Hepatocyte (in vitro differentiated cells): ENCODE results near the gene EXOSC9. TPM values are rescaled to one million over a fixed set of nuclear protein-coding genes. Genes with fewer than 3 reads are reported as not detected.

Experiments used
- DNase-seq: peaks from one replicate; pipeline ENCODE4 v3.0.0-alpha.2; 2016; ENCODE audit warnings: low spot score
- H2AFZ ChIP-seq: fragments of 200-600 bp; sonication (generic); 2 replicates; pipeline ENCODE4 v1.6.0; 2016; ENCODE audit warnings: antibody characterized with exemption, mild to moderate bottlenecking
- H3K27ac ChIP-seq: fragments of 200-600 bp; sonication (generic); 2 replicates; pipeline ENCODE4 v1.5.1; 2016; ENCODE audit warnings: mild to moderate bottlenecking
- H3K27me3 ChIP-seq: fragments of 200-600 bp; sonication (generic); 2 replicates; pipeline ENCODE4 v1.6.1; 2016
- H3K36me3 ChIP-seq: fragments of 200-600 bp; sonication (generic); replicated peaks from 2 replicates; pipeline ENCODE4 v1.5.1; 2016; ENCODE audit warnings: low read depth; ENCODE audit not compliant: insufficient read depth
- H3K4me1 ChIP-seq: fragments of 200-600 bp; sonication (generic); 2 replicates; pipeline ENCODE4 v1.5.1; 2016; ENCODE audit warnings: mild to moderate bottlenecking, moderate library complexity; ENCODE audit not compliant: insufficient read depth
- H3K4me2 ChIP-seq: fragments of 200-600 bp; sonication (generic); 2 replicates; pipeline ENCODE4 v1.6.0; 2016
- H3K4me3 ChIP-seq: fragments of 200-600 bp; sonication (generic); 2 replicates; pipeline ENCODE4 v1.5.1; 2016; ENCODE audit warnings: mild to moderate bottlenecking
- H3K79me2 ChIP-seq: fragments of 200-600 bp; sonication (generic); 2 replicates; pipeline ENCODE4 v1.6.0; 2017; ENCODE audit warnings: mild to moderate bottlenecking
- H3K9me2 ChIP-seq: fragments of 200-600 bp; sonication (generic); replicated peaks from 2 replicates; pipeline ENCODE4 v1.6.0; 2017; ENCODE audit warnings: mild to moderate bottlenecking; ENCODE audit not compliant: insufficient read depth
- H3K9me3 ChIP-seq: fragments of 200-600 bp; sonication (generic); 2 replicates; pipeline ENCODE4 v1.5.1; 2016; ENCODE audit warnings: low read depth, mild to moderate bottlenecking
- H4K20me1 ChIP-seq: fragments of 200-600 bp; sonication (generic); 2 replicates; pipeline ENCODE4 v1.6.0; 2016; ENCODE audit warnings: mild to moderate bottlenecking; ENCODE audit not compliant: insufficient read depth, poor library complexity, severe bottlenecking
- EZH2 ChIP-seq: fragments of 200-600 bp; sonication (generic); IDR thresholded peaks from 2 replicates; pipeline ENCODE4 v1.6.1; 2016; ENCODE audit warnings: antibody characterized with exemption, mild to moderate bottlenecking, borderline replicate concordance
- EZH2phosphoT487 ChIP-seq: fragments of 200-600 bp; sonication (generic); IDR thresholded peaks from one replicate; pipeline ENCODE4 v1.6.1; 2018; ENCODE audit warnings: antibody characterized with exemption, mild to moderate bottlenecking, low read depth, moderate library complexity; ENCODE audit not compliant: unreplicated experiment, severe bottlenecking
- whole genome bisulfite sequencing: methylation state at CpG from one replicate; pipeline ENCODE4 v1.1.6; 2016; ENCODE audit warnings: low lambda C conversion rate; ENCODE audit errors: missing lambda C conversion rate; 5-methylcytosine and 5-hydroxymethylcytosine counted together
- polyA plus RNA-seq: library from polyadenylated mRNA; unstranded; fragments of >200 nt; fragmentation: Nextera tagmentation; extraction: Ambion mirVana; gene quantifications from 2 replicates; pipeline ENCODE4 v1.2.1, GENCODE V29; 2016
- total RNA-seq: library from RNA; depleted of rRNA; stranded (reverse); fragments of >200 nt; gene quantifications from 2 replicates; pipeline ENCODE4 v1.2.3, GENCODE V29; 2014
- TF ChIP-seq, protein P1 (sequence below): fragments of 200-600 bp; sonication (generic); IDR thresholded peaks from 2 replicates; pipeline ENCODE4 v1.5.1; 2016; ENCODE audit warnings: antibody characterized with exemption, mild to moderate bottlenecking; ENCODE audit not compliant: poor library complexity

The EXOSC9 gene
- total and polyA plus RNA-seq, 2 experiments from 2014 or later: 14.4 to 23.1 TPM

DNA sequence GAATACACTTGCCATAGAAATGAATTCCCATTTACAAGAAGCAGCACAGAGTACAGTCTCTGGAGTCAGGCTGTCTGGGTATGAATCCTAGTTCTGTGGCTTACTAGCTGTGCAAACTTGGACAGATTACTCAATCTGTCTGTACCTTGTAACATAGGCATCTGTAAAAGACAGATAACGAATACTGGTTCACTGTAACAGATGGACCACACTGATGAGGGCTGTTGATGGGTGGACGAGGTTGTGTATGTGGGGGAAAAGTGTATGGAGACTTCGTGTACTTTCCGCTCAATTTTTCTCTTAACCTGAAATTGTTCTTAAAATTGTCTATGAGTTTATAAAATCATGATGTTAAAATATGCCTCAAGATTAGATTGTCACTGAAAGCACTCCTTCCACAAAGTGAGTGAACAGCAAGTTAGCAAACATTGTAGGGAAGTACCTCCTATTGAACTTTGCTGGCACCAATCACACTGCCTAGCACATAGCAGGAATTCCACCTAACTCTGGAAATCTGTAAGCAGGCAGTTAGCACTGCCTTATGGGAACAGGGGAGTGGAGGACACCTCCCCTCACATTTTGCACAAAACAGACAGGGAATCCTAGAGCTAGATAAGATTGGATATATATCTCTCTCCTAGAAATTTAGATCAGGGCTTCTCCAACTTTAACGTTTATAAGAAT lies 6.5 kb upstream of the EXOSC9 start:
- WGBS: 65% methylated on average over 5 of the region's 5 CpGs
- Histone ChIP-seq H3K27ac (peak overlapping the region; percentile 27), H3K4me1 (peaks cover 4% of the 10 kb centered on the region), H3K9me2 (no peaks in the 10 kb centered on the region), H3K4me3 (no peak overlapping the region), H3K4me2 (no peak overlapping the region), H3K36me3 (no peaks in the 10 kb centered on the region), H4K20me1 (no peaks in the 10 kb centered on the region), H2AFZ (no peak overlapping the region), H3K9me3 (no peaks in the 10 kb centered on the region), H3K79me2 (no peaks in the 10 kb centered on the region), H3K27me3 (no peaks in the 10 kb centered on the region)
- peak; percentile 20 for DNase-seq
- TF ChIP-seq EZH2 (no peak), EZH2phosphoT487 (no peak)
- TF ChIP-seq, protein P1, sequence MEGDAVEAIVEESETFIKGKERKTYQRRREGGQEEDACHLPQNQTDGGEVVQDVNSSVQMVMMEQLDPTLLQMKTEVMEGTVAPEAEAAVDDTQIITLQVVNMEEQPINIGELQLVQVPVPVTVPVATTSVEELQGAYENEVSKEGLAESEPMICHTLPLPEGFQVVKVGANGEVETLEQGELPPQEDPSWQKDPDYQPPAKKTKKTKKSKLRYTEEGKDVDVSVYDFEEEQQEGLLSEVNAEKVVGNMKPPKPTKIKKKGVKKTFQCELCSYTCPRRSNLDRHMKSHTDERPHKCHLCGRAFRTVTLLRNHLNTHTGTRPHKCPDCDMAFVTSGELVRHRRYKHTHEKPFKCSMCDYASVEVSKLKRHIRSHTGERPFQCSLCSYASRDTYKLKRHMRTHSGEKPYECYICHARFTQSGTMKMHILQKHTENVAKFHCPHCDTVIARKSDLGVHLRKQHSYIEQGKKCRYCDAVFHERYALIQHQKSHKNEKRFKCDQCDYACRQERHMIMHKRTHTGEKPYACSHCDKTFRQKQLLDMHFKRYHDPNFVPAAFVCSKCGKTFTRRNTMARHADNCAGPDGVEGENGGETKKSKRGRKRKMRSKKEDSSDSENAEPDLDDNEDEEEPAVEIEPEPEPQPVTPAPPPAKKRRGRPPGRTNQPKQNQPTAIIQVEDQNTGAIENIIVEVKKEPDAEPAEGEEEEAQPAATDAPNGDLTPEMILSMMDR: no peak

DNA sequence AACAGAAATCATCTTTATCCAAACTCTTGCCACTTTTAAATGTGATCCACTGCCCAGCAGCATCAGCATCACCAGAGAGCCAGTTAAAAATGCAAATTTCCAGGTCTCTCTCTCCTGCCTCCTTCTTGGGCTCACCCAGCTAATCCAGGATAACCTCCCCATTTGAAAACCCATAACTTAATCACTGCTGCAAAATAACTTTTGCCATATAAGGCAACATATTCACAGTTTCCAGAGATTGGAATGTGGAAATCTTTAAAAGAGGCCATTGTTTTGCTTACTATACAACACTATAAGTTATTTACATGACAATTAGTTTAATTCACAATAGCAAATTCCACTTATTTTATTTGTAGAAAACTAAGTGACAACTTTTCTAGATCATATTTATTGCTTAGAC lies 4.8 kb upstream of the EXOSC9 start:
- TF ChIP-seq, protein P1: no peak
- no peak for TF ChIP-seq EZH2
- TF ChIP-seq EZH2phosphoT487: no peak
- Histone ChIP-seq H3K4me1 (peaks cover 11% of the 10 kb centered on the region), H4K20me1 (no peaks in the 10 kb centered on the region), H3K36me3 (no peaks in the 10 kb centered on the region), H3K4me3 (no peak overlapping the region), H3K79me2 (no peaks in the 10 kb centered on the region), H3K27ac (no peak overlapping the region), H3K4me2 (no peak overlapping the region), H3K9me3 (no peaks in the 10 kb centered on the region), H3K9me2 (no peaks in the 10 kb centered on the region), H3K27me3 (no peaks in the 10 kb centered on the region), H2AFZ (no peak overlapping the region)
- no peak for DNase-seq

DNA sequence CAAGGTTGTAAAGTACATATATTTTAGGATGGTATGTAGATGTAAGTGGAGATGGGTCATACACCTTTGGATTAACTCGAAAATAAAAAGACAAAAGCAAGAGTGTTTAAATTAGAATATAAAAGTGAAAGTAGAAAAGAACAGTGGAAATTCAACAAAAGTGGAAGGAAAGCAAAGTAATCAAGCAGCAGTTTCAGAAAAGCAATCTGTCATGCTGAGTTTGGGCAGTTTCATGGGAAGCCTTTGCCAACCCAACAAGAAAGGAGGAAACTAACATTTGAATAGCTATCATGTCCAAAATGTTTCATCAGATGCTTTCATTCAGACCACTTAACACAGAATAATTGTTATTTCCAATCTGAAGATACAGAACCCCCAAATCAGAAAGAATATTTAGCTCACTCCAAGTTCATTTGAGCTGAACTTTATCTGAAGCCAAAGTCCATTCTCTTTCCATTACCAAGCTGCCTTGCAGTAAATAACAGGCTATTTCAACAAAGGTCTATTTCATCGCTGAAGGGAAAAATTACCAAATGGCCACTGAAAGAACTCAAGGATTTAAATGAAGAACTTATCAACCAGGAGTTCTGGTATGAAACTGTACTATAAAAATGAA lies 1.8 kb upstream of the EXOSC9 start:
- no peak overlapping the region for H2AFZ ChIP-seq
- peak overlapping the region; percentile 28 for H3K4me2 ChIP-seq
- H3K4me1 ChIP-seq: peaks cover 11% of the 10 kb centered on the region
- H3K79me2 ChIP-seq: peaks cover 15% of the 10 kb centered on the region
- peak; percentile 13 for DNase-seq
- H3K27ac ChIP-seq: peak overlapping the region; percentile 94
- no peaks in the 10 kb centered on the region for H4K20me1 ChIP-seq
- H3K27me3 ChIP-seq: no peaks in the 10 kb centered on the region
- no peak overlapping the region for H3K4me3 ChIP-seq
- H3K9me3 ChIP-seq: no peaks in the 10 kb centered on the region
- no peaks in the 10 kb centered on the region for H3K36me3 ChIP-seq
- TF ChIP-seq EZH2phosphoT487 (no peak), EZH2 (no peak)
- TF ChIP-seq, protein P1: no peak
- no peaks in the 10 kb centered on the region for H3K9me2 ChIP-seq
- 82% methylated on average over 2 of the region's 2 CpGs for WGBS
